ENCODE data around the gene LYG1.

Gene LYG1

DNA sequence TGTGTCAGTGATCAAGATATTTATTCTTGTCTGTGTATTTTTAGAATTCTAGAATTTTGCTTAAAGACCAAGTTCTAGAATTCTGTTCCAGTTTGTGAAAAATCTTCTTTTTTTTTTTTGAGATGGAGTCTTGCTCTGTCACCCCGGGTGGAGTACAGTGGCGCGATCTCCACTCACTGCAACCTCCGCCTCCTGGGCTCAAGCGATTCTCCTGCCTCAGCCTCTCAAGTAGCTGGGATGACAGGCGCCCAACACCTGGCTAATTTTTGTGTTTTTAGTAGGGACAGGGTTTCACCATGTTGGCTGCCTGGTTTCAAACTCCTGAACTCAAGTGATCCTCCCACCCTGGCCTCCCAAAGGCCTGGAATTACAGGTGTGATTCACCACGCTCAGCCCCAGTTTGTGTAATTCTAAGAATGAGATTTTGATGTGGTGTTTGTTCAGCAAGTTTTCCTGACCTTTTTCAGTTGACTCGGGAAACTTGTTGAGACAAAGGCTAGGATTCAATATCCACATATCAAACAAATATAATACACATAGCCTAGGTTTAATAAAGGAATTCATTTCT lies 39.8 kb upstream of the LYG1 start:
- CTCF ChIA-PET = no interaction called here
- H3K36me3 ChIP-seq (ENCODE audit: control insufficient read depth in 2 of 2, insufficient read depth in 1 of 2, low read length in 2 of 2) = no peaks in the 10 kb centered on the region
- peaks cover 7% of the 10 kb centered on the region for H3K4me1 ChIP-seq (ENCODE audit: control insufficient read depth, insufficient read depth, low read length)
- H3K9me3 ChIP-seq (ENCODE audit: control insufficient read depth, insufficient read depth, low read depth, low read length) = no peaks in the 10 kb centered on the region
- POLR2A ChIA-PET = no interaction called here
- TF ChIP-seq ZNF202 (tag by site-specific recombination; IDR thresholded peaks at IDR 0.05; ENCODE audit: borderline replicate concordance) (no peak), ZNF18 (tag by site-specific recombination; IDR thresholded peaks at IDR 0.05) (0 out of 2 replicates have a peak, but pooled peaks have one; percentile 6)
- H3K4me3 ChIP-seq (ENCODE audit: low read depth, low read length) = no peak overlapping the region
- no peak overlapping the region for H3K27ac ChIP-seq (ENCODE audit: extremely low read depth, low read depth, low read length)

DNA sequence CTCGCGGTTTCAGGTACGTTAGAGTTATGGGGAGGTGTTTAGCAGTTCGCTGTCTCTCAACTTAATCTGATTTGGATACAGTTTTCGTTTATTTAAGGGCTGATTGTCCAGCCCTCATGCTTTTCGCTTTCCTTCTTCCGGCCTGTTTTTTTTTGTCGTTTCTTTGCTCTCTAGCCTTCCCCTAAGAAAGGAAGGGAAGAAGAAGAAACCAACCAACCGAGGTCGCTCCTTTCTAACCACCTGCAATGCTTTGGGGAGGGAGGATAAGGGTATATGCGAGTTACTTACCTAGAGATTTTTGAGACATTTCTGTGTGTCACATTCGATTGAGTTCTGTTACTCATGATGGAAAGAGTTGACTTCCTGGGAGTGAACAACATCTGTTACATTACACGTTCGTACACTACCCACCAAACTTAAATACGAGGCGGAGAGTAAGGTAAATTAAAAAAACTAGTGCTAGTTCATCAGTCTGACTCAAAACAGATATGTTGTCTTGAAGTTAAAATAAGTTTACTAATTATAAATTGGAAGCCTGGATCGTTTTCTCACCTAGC lies 37.1 kb upstream of the LYG1 start:
- Histone ChIP-seq H3K4me3 (ENCODE audit: low read depth, low read length) (peak overlapping the region; percentile 64), H3K9me3 (ENCODE audit: control insufficient read depth, insufficient read depth, low read depth, low read length) (no peaks in the 10 kb centered on the region), H3K4me1 (ENCODE audit: control insufficient read depth, insufficient read depth, low read length) (peaks cover 9% of the 10 kb centered on the region), H3K27ac (ENCODE audit: extremely low read depth, low read depth, low read length) (peak overlapping the region; percentile 78; the same call in 1 of the 2 replicates), H3K36me3 (ENCODE audit: control insufficient read depth in 2 of 2, insufficient read depth in 1 of 2, low read length in 2 of 2) (peaks cover 3 to 4% of the 10 kb centered on the region in 2 experiments; a peak in 2 of 3 replicates)
- ChIA-PET CTCF (interaction anchor here (0.6 to 2.7 kb wide), 8 partner anchors 9 to 689 kb away, joined by 3 to 11 read pairs (median 4); no protein-coding TSS in a partner anchor), POLR2A (interaction anchor here (0.6 to 4.4 kb wide), 13 partner anchors 9 to 689 kb away, joined by 3 to 33 read pairs (median 10); partner anchors contain the start of genes C2orf15, LIPT1, MITD1 and MRPL30)
- TF ChIP-seq HIC1 (tag by site-specific recombination; IDR thresholded peaks at IDR 0.05) (no peak), PRDM10 (tag by site-specific recombination; IDR thresholded peaks at IDR 0.05) (peak; percentile 50; the same call in 1 of the 2 replicates), PRDM1 (tag by site-specific recombination; IDR thresholded peaks at IDR 0.05) (peak; percentile 67)

DNA sequence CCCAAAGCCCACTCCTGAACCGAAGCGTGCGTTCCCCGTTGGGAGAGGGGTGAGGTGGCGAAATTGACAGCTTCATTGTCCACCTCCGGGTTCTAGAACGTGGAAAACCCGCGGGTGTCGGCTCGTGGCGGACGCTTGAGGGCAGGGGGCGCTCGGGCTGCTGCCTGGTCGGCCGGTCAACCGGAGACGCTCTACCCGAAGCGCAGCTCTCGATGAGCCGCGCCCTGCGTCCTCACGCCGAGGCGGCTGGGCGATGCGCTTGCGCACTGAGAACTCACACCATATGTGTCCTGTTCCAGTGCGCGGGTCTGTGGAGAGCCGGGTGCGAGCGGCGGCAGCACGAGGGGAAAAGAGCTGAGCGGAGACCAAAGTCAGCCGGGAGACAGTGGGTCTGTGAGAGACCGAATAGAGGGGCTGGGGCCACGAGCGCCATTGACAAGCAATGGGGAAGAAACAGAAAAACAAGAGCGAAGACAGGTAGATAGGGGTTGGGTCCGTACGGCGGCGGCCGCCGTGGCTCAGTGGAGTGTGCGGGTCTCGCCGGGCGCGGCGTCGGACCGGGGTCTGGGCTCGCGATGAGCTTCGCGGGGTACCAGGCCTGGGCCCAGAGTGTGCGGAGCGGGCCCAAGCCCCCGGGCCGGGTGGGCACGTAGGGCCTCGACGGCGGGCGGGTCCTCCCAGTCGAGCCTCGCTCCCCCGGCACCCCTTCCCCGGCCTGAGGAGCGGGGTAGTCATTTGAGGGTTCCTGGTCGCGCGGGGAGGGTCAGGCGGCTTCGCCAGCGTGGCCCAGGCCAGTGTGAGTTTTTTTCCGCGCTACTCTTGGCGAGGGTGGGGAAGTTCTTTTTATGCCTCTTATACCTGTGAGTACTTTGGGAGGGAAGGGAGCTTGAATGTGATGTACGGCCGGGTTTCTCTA lies 36.4 kb upstream of the LYG1 start, which contains the start of gene EIF5B:
TSS of gene EIF5B (plus strand) at position 277 of the 916 bp plus-strand sequence. CDS start at position 443, 166 bp downstream.
- ChIA-PET POLR2A (interaction anchor here (0.6 to 4.4 kb wide), 23 partner anchors 10 to 688 kb away, joined by 3 to 33 read pairs (median 6); partner anchors contain the start of genes C2orf15, LIPT1, MITD1 and MRPL30), CTCF (interaction anchor here (0.6 to 2.7 kb wide), 15 partner anchors 13 to 688 kb away, joined by 3 to 11 read pairs (median 4); no protein-coding TSS in a partner anchor)
- H3K4me1 ChIP-seq (ENCODE audit: control insufficient read depth, insufficient read depth, low read length) = peaks cover 9% of the 10 kb centered on the region
- peak within 1 kb of the TSS; percentile 87 for H3K4me3 ChIP-seq (ENCODE audit: low read depth, low read length)
- no peaks in the 10 kb centered on the region for H3K9me3 ChIP-seq (ENCODE audit: control insufficient read depth, insufficient read depth, low read depth, low read length)
- peaks cover 7 to 10% of the 10 kb centered on the region in 2 experiments for H3K36me3 ChIP-seq (ENCODE audit: control insufficient read depth in 2 of 2, insufficient read depth in 1 of 2, low read length in 2 of 2)
- H3K27ac ChIP-seq (ENCODE audit: extremely low read depth, low read depth, low read length) = peak within 1 kb of the TSS; percentile 78
- TF ChIP-seq HOXC10 (CRISPR knock-in tag; IDR thresholded peaks at IDR 0.05) = no peak
- no peak for TF ChIP-seq ZNF16 (tag by site-specific recombination; IDR thresholded peaks at IDR 0.05; ENCODE audit: low read depth)
- no peak for TF ChIP-seq ZSCAN16 (tag by site-specific recombination; IDR thresholded peaks at IDR 0.05)
- TF ChIP-seq, protein P1, sequence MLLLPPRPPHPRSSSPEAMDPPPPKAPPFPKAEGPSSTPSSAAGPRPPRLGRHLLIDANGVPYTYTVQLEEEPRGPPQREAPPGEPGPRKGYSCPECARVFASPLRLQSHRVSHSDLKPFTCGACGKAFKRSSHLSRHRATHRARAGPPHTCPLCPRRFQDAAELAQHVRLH (tag by site-specific recombination; IDR thresholded peaks at IDR 0.05) = no peak
- peak; percentile 30; the same call in 1 of the 2 replicates for TF ChIP-seq YY1 (tag by site-specific recombination; IDR thresholded peaks at IDR 0.05)
- TF ChIP-seq YY2 (tag by site-specific recombination; IDR thresholded peaks at IDR 0.05) = no peak
- TF ChIP-seq, protein P2, sequence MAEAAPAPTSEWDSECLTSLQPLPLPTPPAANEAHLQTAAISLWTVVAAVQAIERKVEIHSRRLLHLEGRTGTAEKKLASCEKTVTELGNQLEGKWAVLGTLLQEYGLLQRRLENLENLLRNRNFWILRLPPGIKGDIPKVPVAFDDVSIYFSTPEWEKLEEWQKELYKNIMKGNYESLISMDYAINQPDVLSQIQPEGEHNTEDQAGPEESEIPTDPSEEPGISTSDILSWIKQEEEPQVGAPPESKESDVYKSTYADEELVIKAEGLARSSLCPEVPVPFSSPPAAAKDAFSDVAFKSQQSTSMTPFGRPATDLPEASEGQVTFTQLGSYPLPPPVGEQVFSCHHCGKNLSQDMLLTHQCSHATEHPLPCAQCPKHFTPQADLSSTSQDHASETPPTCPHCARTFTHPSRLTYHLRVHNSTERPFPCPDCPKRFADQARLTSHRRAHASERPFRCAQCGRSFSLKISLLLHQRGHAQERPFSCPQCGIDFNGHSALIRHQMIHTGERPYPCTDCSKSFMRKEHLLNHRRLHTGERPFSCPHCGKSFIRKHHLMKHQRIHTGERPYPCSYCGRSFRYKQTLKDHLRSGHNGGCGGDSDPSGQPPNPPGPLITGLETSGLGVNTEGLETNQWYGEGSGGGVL (tag by site-specific recombination; IDR thresholded peaks at IDR 0.05) = peak; percentile 45; the same call in 1 of the 2 replicates
- no peak for TF ChIP-seq ZNF174 (tag by site-specific recombination; IDR thresholded peaks at IDR 0.05)
- 0 out of 2 replicates have a peak, but pooled peaks have one; percentile 8 for TF ChIP-seq ZNF777 (tag by site-specific recombination; IDR thresholded peaks at IDR 0.05; ENCODE audit: borderline replicate concordance)
- TF ChIP-seq ZBTB21 (tag by site-specific recombination; IDR thresholded peaks at IDR 0.05) = no peak

Data from HEK293 (cell line).